PC-3 (cell line): ENCODE data around the gene DCLK1.

Source experiments
- EZH2 ChIP-seq: fragments of 300-600 bp; sonication (generic); IDR thresholded peaks from one replicate; pipeline ENCODE4 v1.6.1; 2017; ENCODE audit warnings: antibody characterized with exemption, mild to moderate bottlenecking, low read length; ENCODE audit not compliant: unreplicated experiment
- EZH2phosphoT487 ChIP-seq: fragments of 300-600 bp; sonication (generic); IDR thresholded peaks from 2 replicates; pipeline ENCODE4 v1.6.1; 2018; ENCODE audit warnings: mild to moderate bottlenecking, antibody characterized with exemption, low read length, borderline replicate concordance
- TF ChIP-seq, protein P1 (sequence below): fragments of 300-600 bp; sonication (generic); conservative IDR thresholded peaks from 2 replicates; pipeline ENCODE4 v1.5.1; 2017; ENCODE audit warnings: antibody characterized with exemption, low read depth, mild to moderate bottlenecking, low read length

DNA sequence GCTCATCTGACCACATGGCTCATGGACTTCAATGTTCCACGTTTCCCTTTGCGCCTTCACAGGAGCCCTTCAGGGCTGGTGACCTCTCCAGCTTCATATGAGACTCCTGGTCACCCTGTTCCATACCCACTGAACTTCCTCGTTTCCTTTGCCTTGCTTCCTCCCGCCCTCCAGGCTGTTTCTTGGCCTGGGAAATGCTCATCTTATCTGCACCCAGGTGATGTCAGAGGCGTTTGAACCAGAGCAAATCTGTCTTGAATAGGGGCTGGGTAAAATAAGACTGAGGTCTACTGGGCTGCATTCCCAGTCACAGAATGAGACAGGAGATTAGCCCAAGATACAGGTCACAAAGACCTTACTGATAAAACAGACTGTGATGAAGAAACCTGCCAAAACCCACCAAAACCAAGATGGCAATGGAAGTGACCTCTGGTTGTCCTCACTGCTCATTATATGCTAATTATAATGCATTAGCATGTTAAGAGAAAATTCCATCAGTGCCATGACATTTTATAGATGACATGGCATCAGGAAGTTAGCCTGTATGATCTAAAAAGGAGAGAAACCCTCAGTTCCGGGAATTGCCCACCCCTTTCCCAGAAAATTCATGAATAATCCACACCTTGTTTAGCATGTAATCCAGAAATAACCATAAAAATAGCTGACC lies 102.7 kb downstream of the DCLK1 start:
- TF ChIP-seq EZH2 (no peak), EZH2phosphoT487 (no peak)
- TF ChIP-seq, protein P1, sequence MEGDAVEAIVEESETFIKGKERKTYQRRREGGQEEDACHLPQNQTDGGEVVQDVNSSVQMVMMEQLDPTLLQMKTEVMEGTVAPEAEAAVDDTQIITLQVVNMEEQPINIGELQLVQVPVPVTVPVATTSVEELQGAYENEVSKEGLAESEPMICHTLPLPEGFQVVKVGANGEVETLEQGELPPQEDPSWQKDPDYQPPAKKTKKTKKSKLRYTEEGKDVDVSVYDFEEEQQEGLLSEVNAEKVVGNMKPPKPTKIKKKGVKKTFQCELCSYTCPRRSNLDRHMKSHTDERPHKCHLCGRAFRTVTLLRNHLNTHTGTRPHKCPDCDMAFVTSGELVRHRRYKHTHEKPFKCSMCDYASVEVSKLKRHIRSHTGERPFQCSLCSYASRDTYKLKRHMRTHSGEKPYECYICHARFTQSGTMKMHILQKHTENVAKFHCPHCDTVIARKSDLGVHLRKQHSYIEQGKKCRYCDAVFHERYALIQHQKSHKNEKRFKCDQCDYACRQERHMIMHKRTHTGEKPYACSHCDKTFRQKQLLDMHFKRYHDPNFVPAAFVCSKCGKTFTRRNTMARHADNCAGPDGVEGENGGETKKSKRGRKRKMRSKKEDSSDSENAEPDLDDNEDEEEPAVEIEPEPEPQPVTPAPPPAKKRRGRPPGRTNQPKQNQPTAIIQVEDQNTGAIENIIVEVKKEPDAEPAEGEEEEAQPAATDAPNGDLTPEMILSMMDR: no peak
